Gastrocnemius medialis (tissue), 4 donors: ENCODE data around the gene CEP78. TPM values are rescaled to one million over a fixed set of nuclear protein-coding genes. Genes with fewer than 3 reads are reported as not detected.
"Not testable (repeated sequence)": the region's sequence is repeated elsewhere in the genome, so short reads cannot be mapped to it uniquely, and the experiment has no call there.

ENCODE experiments used
- ATAC-seq, 2 donors: fragments of 150-250 bp; one replicate each; pipeline ENCODE4 v1.9.1; 2016
- DNase-seq, 2 donors: peaks; one replicate each; pipeline ENCODE4 v3.0.0-alpha.2; 2019
- H3K27ac ChIP-seq, 4 donors: fragments of 200-600 bp; sonication (generic); 1 replicate in 1 of 4; 2 replicates in 3 of 4; pipeline ENCODE4 v1.5.1; 2016 to 2018; ENCODE audit warnings: mild to moderate bottlenecking in 2 of 4, moderate library complexity in 1 of 4
- H3K27me3 ChIP-seq, 3 donors: fragments of 200-600 bp; sonication (generic) in 2 of 3; 1 replicate in 1 of 3; 2 replicates in 2 of 3; pipeline versions ENCODE4 v1.5.1 to v1.6.0; 2016 to 2019; ENCODE audit warnings: mild to moderate bottlenecking in 1 of 3, moderate library complexity in 1 of 3
- H3K36me3 ChIP-seq, 2 donors: fragments of 200-600 bp; sonication (generic) in 1 of 2; one replicate each; pipeline ENCODE4 v1.5.1; 2017 to 2018
- H3K4me1 ChIP-seq, 2 donors: fragments of 200-600 bp; sonication (generic) in 1 of 2; one replicate each; pipeline ENCODE4 v1.5.1; 2016 to 2017; ENCODE audit warnings: mild to moderate bottlenecking in 2 of 2
- H3K4me3 ChIP-seq, 4 donors: fragments of 200-600 bp; sonication (generic) in 3 of 4; 1 replicate in 1 of 4; 2 replicates in 3 of 4; pipeline ENCODE4 v1.5.1; 2016 to 2019; ENCODE audit warnings: mild to moderate bottlenecking in 2 of 4
- H3K9me3 ChIP-seq, 3 donors: fragments of 200-600 bp; sonication (generic) in 2 of 3; 1 replicate in 1 of 3; 2 replicates in 2 of 3; pipeline ENCODE4 v1.5.1; 2016 to 2019
- POLR2A ChIP-seq, 2 donors: fragments of 450-650 bp; IDR thresholded peaks; one replicate each; pipeline ENCODE4 v1.6.1; 2017; ENCODE audit warnings: antibody characterized with exemption in 2 of 2, mild to moderate bottlenecking in 2 of 2, moderate library complexity in 2 of 2
- in situ Hi-C, 4 donors: fragments of 200-750 bp; cut with MboI; loops; one replicate each; pipeline versions ENCODE4 v1.15.0 to v1.8.0; 2017; ENCODE audit warnings: low sequenced_read_pairs in 4 of 4
- intact Hi-C: fragments of 100-400 bp; cut with DNase I; formaldehyde crosslinking; loops from one replicate; pipeline ENCODE4 v1.15.1; 2023; ENCODE audit warnings: low total_unique reads
- total RNA-seq, 4 donors: library from RNA; depleted of rRNA; stranded (reverse); fragments of >200 nt; gene quantifications; one replicate each; pipeline versions ENCODE4 v1.1.0 to v1.2.3, GENCODE V29; 2016
- TF ChIP-seq, protein P1 (sequence below), 5 experiments: fragments of 450-650 bp in 3 of 5; fragments of 200-600 bp in 2 of 5; sonication (generic) in 2 of 5; IDR thresholded peaks in 4 of 5; conservative IDR thresholded peaks in 1 of 5; 1 replicate in 4 of 5; 2 replicates in 1 of 5; pipeline ENCODE4 v1.5.1; 2016 to 2019; ENCODE audit warnings: antibody characterized with exemption in 5 of 5, mild to moderate bottlenecking in 3 of 5, moderate library complexity in 3 of 5

The CEP78 gene
- total RNA-seq, 4 donors from 2014 or later = 2.1 to 2.8 (median 2.5) TPM

DNA sequence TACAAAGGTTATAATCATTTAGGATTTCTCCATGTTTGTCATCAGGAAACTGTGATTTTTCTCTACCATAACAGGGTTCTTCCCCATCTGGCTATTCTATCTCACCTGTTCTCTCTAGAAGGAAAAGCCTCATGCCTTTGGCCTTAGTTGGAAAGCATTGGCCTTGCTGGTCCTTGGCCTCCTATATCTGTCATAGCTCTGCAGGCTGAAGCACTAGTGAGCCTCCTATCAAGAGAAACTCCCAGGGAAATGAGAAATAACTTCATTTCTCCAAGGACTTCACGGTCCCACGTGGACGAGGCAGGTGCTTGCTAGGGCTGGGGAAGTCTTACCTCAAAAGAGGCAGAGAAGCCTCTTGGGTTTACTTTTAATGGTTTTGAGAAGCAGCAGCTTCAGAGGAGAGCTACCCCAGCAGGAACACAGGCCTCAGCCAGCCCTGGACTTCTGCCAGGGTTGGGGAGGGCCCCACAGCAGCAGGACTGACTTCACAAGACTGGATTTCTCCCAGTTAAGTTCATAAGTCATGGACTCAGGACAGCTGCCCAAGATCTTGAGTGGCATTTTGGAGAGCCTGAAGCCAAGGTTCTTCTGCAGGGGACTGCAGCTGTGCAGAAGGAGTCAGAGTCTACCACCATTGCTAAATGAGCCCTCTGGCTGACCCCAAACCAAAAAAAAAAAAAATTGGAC is 45.2 kb downstream of the CEP78 start:
- Histone ChIP-seq H3K4me1 (peaks cover 0 to 8% of the 10 kb centered on the region in 2 donors), H3K4me3 (no peak overlapping the region), H3K27ac (no peak overlapping the region), H3K9me3 (no peaks in the 10 kb centered on the region), H3K36me3 (no peaks in the 10 kb centered on the region), H3K27me3 (no peaks in the 10 kb centered on the region)
- DNase-seq (peak in 1 of 2 donors; percentile 46), ATAC-seq (peak; percentile 66 to 78)
- no peak for TF ChIP-seq POLR2A (IDR thresholded peaks at IDR 0.05)
- TF ChIP-seq, protein P1, sequence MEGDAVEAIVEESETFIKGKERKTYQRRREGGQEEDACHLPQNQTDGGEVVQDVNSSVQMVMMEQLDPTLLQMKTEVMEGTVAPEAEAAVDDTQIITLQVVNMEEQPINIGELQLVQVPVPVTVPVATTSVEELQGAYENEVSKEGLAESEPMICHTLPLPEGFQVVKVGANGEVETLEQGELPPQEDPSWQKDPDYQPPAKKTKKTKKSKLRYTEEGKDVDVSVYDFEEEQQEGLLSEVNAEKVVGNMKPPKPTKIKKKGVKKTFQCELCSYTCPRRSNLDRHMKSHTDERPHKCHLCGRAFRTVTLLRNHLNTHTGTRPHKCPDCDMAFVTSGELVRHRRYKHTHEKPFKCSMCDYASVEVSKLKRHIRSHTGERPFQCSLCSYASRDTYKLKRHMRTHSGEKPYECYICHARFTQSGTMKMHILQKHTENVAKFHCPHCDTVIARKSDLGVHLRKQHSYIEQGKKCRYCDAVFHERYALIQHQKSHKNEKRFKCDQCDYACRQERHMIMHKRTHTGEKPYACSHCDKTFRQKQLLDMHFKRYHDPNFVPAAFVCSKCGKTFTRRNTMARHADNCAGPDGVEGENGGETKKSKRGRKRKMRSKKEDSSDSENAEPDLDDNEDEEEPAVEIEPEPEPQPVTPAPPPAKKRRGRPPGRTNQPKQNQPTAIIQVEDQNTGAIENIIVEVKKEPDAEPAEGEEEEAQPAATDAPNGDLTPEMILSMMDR (IDR thresholded peaks at IDR 0.05 in 4 of 5, conservative IDR thresholded peaks at IDR 0.05 in 1 of 5) = no peak
- in situ Hi-C loops = no loop called here
- intact Hi-C loops = no loop called here

DNA sequence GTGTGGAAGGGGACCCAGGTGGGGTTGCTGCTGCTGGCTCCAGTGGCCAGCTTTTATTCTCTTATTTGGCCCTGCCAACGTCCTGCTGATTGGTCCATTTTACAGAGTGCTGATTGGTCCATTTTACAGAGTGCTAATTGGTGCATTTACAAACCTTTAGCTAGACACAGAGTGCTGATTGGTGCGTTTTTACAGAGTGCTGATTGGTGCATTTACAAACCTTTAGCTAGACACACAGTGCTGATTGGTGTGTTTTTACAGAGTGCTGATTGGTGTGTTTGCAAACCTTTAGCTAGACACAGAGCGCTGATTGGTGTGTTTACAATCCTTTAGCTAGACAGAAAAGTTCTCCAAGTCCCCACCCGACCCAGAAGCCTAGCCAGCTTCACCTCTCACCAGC is 48.3 kb downstream of the CEP78 start:
- H3K36me3 ChIP-seq, in situ Hi-C loops, H3K27ac ChIP-seq, H3K4me3 ChIP-seq, H3K4me1 ChIP-seq, ATAC-seq, H3K27me3 ChIP-seq, H3K9me3 ChIP-seq, intact Hi-C loops, DNase-seq: not testable (repeated sequence)

DNA sequence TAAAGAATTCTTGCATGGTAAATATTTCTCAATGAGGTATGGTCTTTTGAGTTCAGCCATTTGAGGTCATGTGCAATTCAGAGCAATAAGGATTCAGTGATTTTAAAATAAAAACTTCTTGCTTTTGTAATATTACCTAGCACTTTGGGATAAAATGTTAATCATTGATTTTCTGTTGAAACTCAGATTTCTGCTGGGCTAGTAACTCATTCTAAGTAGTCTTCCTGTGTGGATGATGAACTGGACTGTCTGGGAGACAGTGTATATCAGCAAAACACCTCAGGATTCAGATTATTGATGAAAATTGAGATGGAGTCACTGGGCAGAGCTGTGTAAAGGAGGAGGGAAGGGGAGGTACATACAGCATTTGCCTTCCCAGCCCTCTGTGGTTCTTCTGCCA is 50.2 kb downstream of the CEP78 start:
- Histone ChIP-seq H3K27ac (no peak overlapping the region), H3K9me3 (no peaks in the 10 kb centered on the region), H3K4me3 (no peak overlapping the region), H3K27me3 (no peaks in the 10 kb centered on the region), H3K36me3 (no peaks in the 10 kb centered on the region), H3K4me1 (peaks cover 0 to 4% of the 10 kb centered on the region in 2 donors)
- intact Hi-C loops (no loop called here), in situ Hi-C loops (no loop called here)
- DNase-seq (no peak), ATAC-seq (no peak)
- no peak for TF ChIP-seq POLR2A (IDR thresholded peaks at IDR 0.05)
- TF ChIP-seq, protein P1 (IDR thresholded peaks at IDR 0.05 in 4 of 5, conservative IDR thresholded peaks at IDR 0.05 in 1 of 5) = no peak

DNA sequence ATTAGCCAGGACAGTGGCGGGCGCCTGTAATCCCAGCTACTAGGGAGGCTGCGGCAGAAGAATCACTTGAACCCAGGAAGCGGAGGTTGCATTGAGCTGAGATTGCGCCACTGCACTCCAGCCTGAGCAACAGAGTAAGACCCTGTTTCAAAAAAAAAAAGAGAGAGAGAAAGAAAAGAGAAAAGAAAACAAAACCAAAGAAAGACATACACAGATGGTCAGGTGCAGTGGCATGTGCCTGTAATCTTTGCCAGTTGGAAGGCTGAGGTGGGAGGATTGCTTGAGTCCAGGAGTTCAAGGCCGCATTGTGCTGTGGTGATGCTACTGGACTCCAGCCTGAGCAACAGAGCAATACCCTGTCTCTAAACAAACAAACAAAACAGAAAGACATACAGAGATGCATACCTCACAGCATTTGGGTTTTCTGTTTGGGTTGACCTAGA is 51.1 kb downstream of the CEP78 start:
- no peak for ATAC-seq
- in situ Hi-C loops = no loop called here

DNA sequence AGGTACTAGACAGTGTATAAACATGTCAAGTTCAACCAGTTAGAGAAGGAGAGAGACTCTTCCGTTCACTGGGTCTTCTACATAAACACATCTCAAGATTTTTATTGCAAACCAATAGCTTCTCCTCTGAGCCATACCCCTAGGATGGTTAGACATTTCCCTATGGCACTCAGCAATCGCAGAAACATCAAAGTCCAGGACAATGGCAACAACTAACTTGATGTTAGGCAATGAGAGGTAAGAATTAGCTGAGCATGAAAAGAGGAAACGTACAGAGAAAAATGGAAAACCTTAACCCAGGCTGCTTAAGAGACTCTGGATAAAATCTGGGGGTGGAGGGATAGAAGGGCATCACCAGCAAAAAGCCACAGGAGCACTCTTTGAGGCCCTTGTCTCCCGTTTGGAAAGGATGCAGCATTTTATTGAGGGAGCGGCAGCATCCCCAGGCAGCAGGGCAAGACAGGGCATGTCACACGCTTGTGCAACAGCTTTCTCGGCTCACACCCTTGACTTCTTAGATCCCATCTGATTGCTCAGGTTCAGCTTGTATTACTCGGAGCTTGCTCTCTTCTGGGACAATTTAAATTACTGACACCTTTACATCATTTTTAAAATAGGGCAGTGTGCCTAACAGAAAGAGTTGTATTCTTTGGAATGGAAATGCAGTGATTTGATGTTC is 52.5 kb downstream of the CEP78 start:
- in situ Hi-C loops = no loop called here
- H3K36me3 ChIP-seq = no peaks in the 10 kb centered on the region
- ATAC-seq = no peak
- H3K4me1 ChIP-seq = no peaks in the 10 kb centered on the region
- H3K27ac ChIP-seq = no peak overlapping the region
- TF ChIP-seq, protein P1 (IDR thresholded peaks at IDR 0.05 in 4 of 5, conservative IDR thresholded peaks at IDR 0.05 in 1 of 5) = no peak
- TF ChIP-seq POLR2A (IDR thresholded peaks at IDR 0.05) = no peak
- intact Hi-C loops = no loop called here
- DNase-seq = no peak
- no peaks in the 10 kb centered on the region for H3K27me3 ChIP-seq
- no peak overlapping the region for H3K4me3 ChIP-seq
- H3K9me3 ChIP-seq = no peaks in the 10 kb centered on the region

More for the DNA sequence above, 51.1 kb downstream of the CEP78 start:
- Histone ChIP-seq H3K36me3 (no peaks in the 10 kb centered on the region), H3K27me3 (no peaks in the 10 kb centered on the region), H3K4me1 (no peaks in the 10 kb centered on the region), H3K4me3 (no peak overlapping the region), H3K27ac (no peak overlapping the region), H3K9me3 (no peaks in the 10 kb centered on the region)
- intact Hi-C loops = no loop called here
- no peak for TF ChIP-seq POLR2A (IDR thresholded peaks at IDR 0.05)
- TF ChIP-seq, protein P1 (IDR thresholded peaks at IDR 0.05 in 4 of 5, conservative IDR thresholded peaks at IDR 0.05 in 1 of 5) = no peak
- DNase-seq = no peak
